ENCODE data around the gene CDC27.
"Not testable (repeated sequence)": the region's sequence is repeated elsewhere in the genome, so short reads cannot be mapped to it uniquely, and the experiment has no call there.

Gene CDC27

DNA sequence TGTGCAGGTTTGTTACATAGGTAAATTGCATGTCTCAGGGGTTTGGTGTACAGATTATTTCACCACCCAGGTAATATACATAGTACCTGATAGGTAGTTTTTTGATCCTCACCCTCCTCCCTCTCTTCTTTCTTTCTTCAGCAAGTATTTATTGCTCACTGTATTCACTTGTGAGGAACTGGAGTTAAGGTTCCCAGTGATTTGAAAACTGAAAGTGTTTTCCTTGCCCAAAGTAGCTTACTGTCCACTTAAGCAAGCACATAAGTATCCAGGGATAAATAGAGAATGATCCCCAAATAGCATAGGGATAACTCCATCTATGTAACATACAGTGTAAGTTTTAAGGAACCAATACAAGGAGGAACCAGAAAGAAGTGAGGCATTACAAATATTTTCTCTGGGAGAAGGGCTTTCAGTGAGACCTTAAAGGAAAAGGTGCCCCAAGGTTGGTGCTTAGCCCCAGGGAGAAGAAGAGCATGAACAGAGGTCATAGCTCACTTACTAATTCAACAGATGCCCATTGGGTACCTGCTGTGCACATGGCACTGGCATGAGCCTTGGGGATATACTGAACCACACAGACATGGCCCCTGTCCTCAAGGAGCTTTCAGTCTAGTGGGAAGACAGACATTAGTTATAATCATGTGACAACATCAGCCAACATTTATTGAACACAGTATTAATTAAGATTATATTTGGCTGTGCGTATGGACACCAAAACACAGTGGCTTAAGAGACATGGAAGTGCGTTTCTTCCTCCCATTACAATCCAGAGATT, 37.0 kb upstream of the CDC27 start:
- Histone ChIP-seq H3K4me2 (ENCODE audit: low read length) (no peak overlapping the region), H2AFZ (ENCODE audit: low read depth, low read length) (no peak overlapping the region), H3K4me3 (ENCODE audit: low read length) (no peak overlapping the region), H3K9me3 (ENCODE audit: insufficient read depth, low read length) (no peaks in the 10 kb centered on the region), H3K27ac (ENCODE audit: low read length) (no peak overlapping the region), H3K36me3 (replicated peaks; ENCODE audit: low read depth, low read length) (no peaks in the 10 kb centered on the region), H3K79me2 (ENCODE audit: low read length) (no peaks in the 10 kb centered on the region), H4K20me1 (ENCODE audit: insufficient read depth, low read length) (no peaks in the 10 kb centered on the region), H3K27me3 (ENCODE audit: low read depth, low read length) (no peaks in the 10 kb centered on the region), H3K9ac (ENCODE audit: low read length) (no peak overlapping the region), H3K4me1 (ENCODE audit: low read length) (peaks cover 15% of the 10 kb centered on the region)
- TF ChIP-seq, protein P1, sequence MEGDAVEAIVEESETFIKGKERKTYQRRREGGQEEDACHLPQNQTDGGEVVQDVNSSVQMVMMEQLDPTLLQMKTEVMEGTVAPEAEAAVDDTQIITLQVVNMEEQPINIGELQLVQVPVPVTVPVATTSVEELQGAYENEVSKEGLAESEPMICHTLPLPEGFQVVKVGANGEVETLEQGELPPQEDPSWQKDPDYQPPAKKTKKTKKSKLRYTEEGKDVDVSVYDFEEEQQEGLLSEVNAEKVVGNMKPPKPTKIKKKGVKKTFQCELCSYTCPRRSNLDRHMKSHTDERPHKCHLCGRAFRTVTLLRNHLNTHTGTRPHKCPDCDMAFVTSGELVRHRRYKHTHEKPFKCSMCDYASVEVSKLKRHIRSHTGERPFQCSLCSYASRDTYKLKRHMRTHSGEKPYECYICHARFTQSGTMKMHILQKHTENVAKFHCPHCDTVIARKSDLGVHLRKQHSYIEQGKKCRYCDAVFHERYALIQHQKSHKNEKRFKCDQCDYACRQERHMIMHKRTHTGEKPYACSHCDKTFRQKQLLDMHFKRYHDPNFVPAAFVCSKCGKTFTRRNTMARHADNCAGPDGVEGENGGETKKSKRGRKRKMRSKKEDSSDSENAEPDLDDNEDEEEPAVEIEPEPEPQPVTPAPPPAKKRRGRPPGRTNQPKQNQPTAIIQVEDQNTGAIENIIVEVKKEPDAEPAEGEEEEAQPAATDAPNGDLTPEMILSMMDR (IDR thresholded peaks at IDR 0.05; ENCODE audit: low read depth, low read length): no peak
- TF ChIP-seq EZH2phosphoT487 (IDR thresholded peaks at IDR 0.05; ENCODE audit: low read depth): no peak

DNA sequence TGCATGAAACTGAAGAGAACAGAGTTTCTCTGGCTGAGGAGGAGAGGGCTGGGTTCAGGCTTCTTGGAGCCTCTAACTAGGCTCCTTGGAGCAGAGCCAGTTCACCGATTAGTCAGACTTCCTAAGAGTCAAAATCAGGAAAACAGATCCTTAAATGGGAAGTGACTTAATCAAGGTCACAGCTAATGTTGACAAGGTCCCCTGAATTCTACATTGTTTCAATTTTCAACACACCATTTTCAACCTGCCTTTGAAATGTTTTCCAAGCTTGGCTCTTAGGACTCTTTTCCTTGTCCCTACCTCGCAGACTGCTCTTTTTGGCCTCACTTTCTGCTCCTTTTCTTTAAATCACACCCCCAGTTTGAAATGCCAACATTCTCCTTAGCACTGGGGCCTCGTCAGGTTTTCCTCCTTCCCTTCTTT, 36.4 kb upstream of the CDC27 start:
- no peaks in the 10 kb centered on the region for H3K79me2 ChIP-seq (ENCODE audit: low read length)
- no peaks in the 10 kb centered on the region for H4K20me1 ChIP-seq (ENCODE audit: insufficient read depth, low read length)
- TF ChIP-seq, protein P1 (IDR thresholded peaks at IDR 0.05; ENCODE audit: low read depth, low read length): no peak
- TF ChIP-seq EZH2phosphoT487 (IDR thresholded peaks at IDR 0.05; ENCODE audit: low read depth): no peak
- no peaks in the 10 kb centered on the region for H3K27me3 ChIP-seq (ENCODE audit: low read depth, low read length)
- H3K9me3 ChIP-seq (ENCODE audit: insufficient read depth, low read length): no peaks in the 10 kb centered on the region
- H3K9ac ChIP-seq (ENCODE audit: low read length): no peak overlapping the region
- H3K4me1 ChIP-seq (ENCODE audit: low read length): peaks cover 12% of the 10 kb centered on the region
- H3K4me2 ChIP-seq (ENCODE audit: low read length): no peak overlapping the region
- no peak overlapping the region for H3K4me3 ChIP-seq (ENCODE audit: low read length)
- H2AFZ ChIP-seq (ENCODE audit: low read depth, low read length): no peak overlapping the region
- no peak overlapping the region for H3K27ac ChIP-seq (ENCODE audit: low read length)
- no peaks in the 10 kb centered on the region for H3K36me3 ChIP-seq (replicated peaks; ENCODE audit: low read depth, low read length)

DNA sequence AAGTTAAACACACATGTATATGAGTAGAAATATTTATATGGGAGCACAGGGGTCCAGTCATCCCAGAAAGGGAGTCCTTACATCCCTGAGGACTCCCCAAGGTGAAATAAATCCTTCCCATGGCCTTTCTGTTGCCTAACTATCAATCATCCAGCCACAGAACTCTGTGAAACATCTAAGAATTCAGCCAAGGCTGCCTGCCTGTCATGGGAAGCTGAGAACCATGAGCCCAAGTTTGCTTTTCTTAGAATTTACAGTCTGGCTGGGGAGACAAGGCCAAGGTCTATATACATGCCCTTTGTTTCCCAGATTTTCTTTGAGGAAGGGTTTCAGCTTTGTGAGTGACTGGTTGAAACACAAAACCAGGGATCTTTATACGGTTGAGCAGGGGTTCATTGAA, 35.9 kb upstream of the CDC27 start:
- Histone ChIP-seq H2AFZ (ENCODE audit: low read depth, low read length) (no peak overlapping the region), H3K4me1 (ENCODE audit: low read length) (peaks cover 7% of the 10 kb centered on the region), H3K9ac (ENCODE audit: low read length) (no peak overlapping the region), H3K36me3 (replicated peaks; ENCODE audit: low read depth, low read length) (no peaks in the 10 kb centered on the region), H3K4me2 (ENCODE audit: low read length) (no peak overlapping the region), H3K27me3 (ENCODE audit: low read depth, low read length) (no peaks in the 10 kb centered on the region), H4K20me1 (ENCODE audit: insufficient read depth, low read length) (no peaks in the 10 kb centered on the region), H3K9me3 (ENCODE audit: insufficient read depth, low read length) (no peaks in the 10 kb centered on the region), H3K79me2 (ENCODE audit: low read length) (no peaks in the 10 kb centered on the region), H3K4me3 (ENCODE audit: low read length) (no peak overlapping the region), H3K27ac (ENCODE audit: low read length) (no peak overlapping the region)
- no peak for TF ChIP-seq EZH2phosphoT487 (IDR thresholded peaks at IDR 0.05; ENCODE audit: low read depth)
- TF ChIP-seq, protein P1 (IDR thresholded peaks at IDR 0.05; ENCODE audit: low read depth, low read length): no peak

DNA sequence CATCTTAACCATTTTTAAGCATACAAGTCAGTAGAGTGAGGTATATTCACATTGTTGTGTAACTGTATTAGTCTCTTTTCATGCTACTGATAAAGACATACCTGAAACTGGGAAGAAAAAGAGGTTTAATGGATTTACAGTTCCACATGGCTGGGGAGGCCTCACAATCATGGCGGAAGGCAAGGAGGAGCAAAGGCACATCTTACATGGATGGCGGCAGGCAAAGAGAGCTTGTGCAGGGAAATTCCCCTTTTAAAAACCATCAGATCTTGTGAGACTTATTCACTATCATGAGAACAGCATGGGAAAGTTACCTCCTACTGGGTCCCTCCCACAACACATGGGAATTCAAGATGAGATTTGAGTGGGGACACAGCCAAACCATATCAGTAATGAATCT, 35.0 kb upstream of the CDC27 start:
- not testable (repeated sequence) for H3K27me3 ChIP-seq (ENCODE audit: low read depth, low read length); H3K36me3 ChIP-seq (replicated peaks; ENCODE audit: low read depth, low read length); H3K4me3 ChIP-seq (ENCODE audit: low read length); H3K4me1 ChIP-seq (ENCODE audit: low read length); H3K9me3 ChIP-seq (ENCODE audit: insufficient read depth, low read length); H3K27ac ChIP-seq (ENCODE audit: low read length); H3K4me2 ChIP-seq (ENCODE audit: low read length); H4K20me1 ChIP-seq (ENCODE audit: insufficient read depth, low read length); H3K79me2 ChIP-seq (ENCODE audit: low read length); H3K9ac ChIP-seq (ENCODE audit: low read length); H2AFZ ChIP-seq (ENCODE audit: low read depth, low read length)

Data from OCI-LY3 (cell line).